ENCODE data around the gene BTLA.

GRCh38 chr3:112470788-112471187 lies 28.5 kb downstream of the BTLA start:
- no peak for TF ChIP-seq EZH2 (IDR thresholded peaks at IDR 0.05)
- TF ChIP-seq CTCF (IDR thresholded peaks at IDR 0.05) = no peak
- no peak for TF ChIP-seq EZH2phosphoT487 (IDR thresholded peaks at IDR 0.05)
